Adrenal gland (tissue), 5 donors: ENCODE data around the gene RBBP5.

Experiments used
- CTCF ChIP-seq, 6 experiments: fragments of 450-650 bp in 4 of 6; fragments of 200-600 bp in 2 of 6; sonication (generic) in 1 of 6; IDR thresholded peaks; 1 replicate in 5 of 6; 2 replicates in 1 of 6; pipeline versions ENCODE4 v1.5.1 to v1.8.0; 2016 to 2021; ENCODE audit warnings: antibody characterized with exemption in 6 of 6, mild to moderate bottlenecking in 2 of 6, moderate library complexity in 1 of 6
- POLR2A ChIP-seq, 2 donors: fragments of 450-650 bp; IDR thresholded peaks; one replicate each; pipeline ENCODE4 v1.6.1; 2017; ENCODE audit warnings: antibody characterized with exemption in 2 of 2, mild to moderate bottlenecking in 2 of 2, moderate library complexity in 1 of 2
- donor health status: DM: no; HTN: no; CAD: no.

DNA sequence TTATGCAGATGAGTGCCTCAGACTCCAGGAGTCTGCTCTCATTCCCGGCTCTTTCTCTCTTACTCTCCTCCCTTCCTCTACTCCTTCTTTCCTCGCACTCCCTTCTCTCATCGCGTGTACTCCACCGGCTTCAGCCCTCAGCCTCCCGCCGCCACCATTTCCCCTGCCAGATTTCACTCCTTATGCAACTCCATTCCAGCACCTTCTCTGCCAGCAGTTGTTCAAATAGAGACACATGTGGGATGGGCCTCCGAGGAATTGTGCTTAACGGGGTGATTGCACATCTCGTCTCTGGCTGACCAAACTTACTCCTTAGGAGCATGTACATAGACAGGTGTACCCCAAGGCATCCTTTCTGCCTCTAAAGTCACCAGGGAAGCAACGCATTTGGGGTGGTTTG, 76.6 kb downstream of the RBBP5 start:
- no peak for TF ChIP-seq CTCF (IDR thresholded peaks at IDR 0.05)
- no peak for TF ChIP-seq POLR2A (IDR thresholded peaks at IDR 0.05)
